WTC11 (cell line): ENCODE measurements around the gene CLPSL1. TPM values are rescaled to one million over a fixed set of nuclear protein-coding genes. Genes with fewer than 3 reads are reported as not detected.

ENCODE experiments used
- ATAC-seq: fragments of 200-7000 bp; cut with Tn5 transposase; 2 replicates; pipeline ENCODE4 v1.10.0; 2021; ENCODE audit warnings: mild to moderate bottlenecking, moderate library complexity
- CTCF ChIA-PET: fragments of 300-600 bp; sonication (Branson Sonifier 250); formaldehyde crosslinking; loops from one replicate; lab custom pipeline; 2021; ENCODE audit warnings: antibody characterized with exemption; lab: Charles Lee
- POLR2A ChIA-PET: fragments of 350-600 bp; sonication (Branson Sonifier 250); formaldehyde crosslinking; loops from one replicate; lab custom pipeline; 2021; ENCODE audit warnings: antibody characterized with exemption; lab: Charles Lee
- DNase-seq: peaks from one replicate; pipeline ENCODE4 v3.0.0; 2021; ENCODE audit warnings: low spot score
- H3K27ac Mint-ChIP-seq: 2 replicates; pipeline ENCODE4 v1.8.0; 2021; ENCODE audit warnings: mixed read lengths
- H3K27me3 Mint-ChIP-seq: 2 replicates; pipeline ENCODE4 v1.8.0; 2021; ENCODE audit warnings: low read depth, mild to moderate bottlenecking, moderate library complexity, mixed read lengths
- H3K36me3 Mint-ChIP-seq: 2 replicates; pipeline ENCODE4 v1.8.0; 2021; ENCODE audit warnings: mixed read lengths
- H3K4me1 Mint-ChIP-seq: 2 replicates; pipeline ENCODE4 v1.8.0; 2022; ENCODE audit warnings: mixed read lengths
- H3K4me3 Mint-ChIP-seq: 2 replicates; pipeline ENCODE4 v1.8.0; 2021; ENCODE audit warnings: mild to moderate bottlenecking, moderate library complexity, mixed read lengths
- H3K9me3 Mint-ChIP-seq: 2 replicates; pipeline ENCODE4 v1.8.0; 2021; ENCODE audit warnings: mixed read lengths
- ARID4B ChIP-seq: sonication (generic); formaldehyde crosslinking; IDR thresholded peaks from 2 replicates; pipeline ENCODE4 v1.8.0; 2023; ENCODE audit warnings: missing genetic modification reagents, mild to moderate bottlenecking, borderline replicate concordance
- E2F5 ChIP-seq: sonication (generic); formaldehyde crosslinking; IDR thresholded peaks from 2 replicates; pipeline ENCODE4 v1.8.1; 2022; ENCODE audit warnings: mild to moderate bottlenecking, moderate library complexity, missing genetic modification reagents
- ESRRA ChIP-seq: sonication (generic); formaldehyde crosslinking; IDR thresholded peaks from 2 replicates; pipeline ENCODE4 v1.8.1; 2022; ENCODE audit warnings: mild to moderate bottlenecking, missing genetic modification reagents, borderline replicate concordance
- FOXP1 ChIP-seq: sonication (generic); formaldehyde crosslinking; IDR thresholded peaks from 2 replicates; pipeline ENCODE4 v1.8.0; 2022; ENCODE audit warnings: missing genetic modification reagents, mild to moderate bottlenecking, moderate library complexity, borderline replicate concordance
- NFATC4 ChIP-seq: fragments of 250-450 bp; sonication (Bioruptor Pico); IDR thresholded peaks from 2 replicates; pipeline ENCODE4 v1.9.0; 2021; ENCODE audit warnings: mild to moderate bottlenecking
- NFE2L1 ChIP-seq: sonication (generic); formaldehyde crosslinking; IDR thresholded peaks from 2 replicates; pipeline ENCODE4 v1.8.1; 2023; ENCODE audit warnings: missing genetic modification reagents
- SP1 ChIP-seq: sonication (generic); formaldehyde crosslinking; conservative IDR thresholded peaks from 2 replicates; pipeline ENCODE4 v1.8.1; 2022; ENCODE audit warnings: missing genetic modification reagents
- TEAD4 ChIP-seq: sonication (generic); formaldehyde crosslinking; IDR thresholded peaks from 2 replicates; pipeline ENCODE4 v1.8.0; 2022; ENCODE audit warnings: mild to moderate bottlenecking, missing genetic modification reagents
- ZNF138 ChIP-seq: sonication (generic); formaldehyde crosslinking; conservative IDR thresholded peaks from 2 replicates; pipeline ENCODE4 v1.8.1; 2022; ENCODE audit warnings: mild to moderate bottlenecking, moderate library complexity, missing genetic modification reagents
- ZNF396 ChIP-seq: fragments of 250-450 bp; sonication (Bioruptor Pico); IDR thresholded peaks from 2 replicates; pipeline ENCODE4 v1.8.0; 2021; ENCODE audit warnings: mild to moderate bottlenecking, moderate library complexity, borderline replicate concordance
- total RNA-seq: library from RNA; stranded (reverse); gene quantifications from 3 replicates; pipeline ENCODE4 v1.2.3, GENCODE V29; 2021
- TF ChIP-seq, protein P1 (sequence below): sonication (generic); formaldehyde crosslinking; IDR thresholded peaks from 2 replicates; pipeline ENCODE4 v1.8.1; 2022; ENCODE audit warnings: mild to moderate bottlenecking, missing genetic modification reagents, moderate library complexity, borderline replicate concordance
- TF ChIP-seq, protein P2 (sequence below): sonication (generic); formaldehyde crosslinking; IDR thresholded peaks from 2 replicates; pipeline ENCODE4 v1.8.1; 2022; ENCODE audit warnings: low read depth, mild to moderate bottlenecking, moderate library complexity, missing genetic modification reagents, borderline replicate concordance
- TF ChIP-seq, protein P3 (sequence below): sonication (generic); formaldehyde crosslinking; IDR thresholded peaks from 2 replicates; pipeline ENCODE4 v1.8.0; 2022; ENCODE audit warnings: mild to moderate bottlenecking, missing genetic modification reagents
- TF ChIP-seq, protein P4 (sequence below): fragments of 250-450 bp; sonication (Bioruptor Pico); IDR thresholded peaks from 2 replicates; pipeline ENCODE4 v1.9.0; 2021; ENCODE audit warnings: mild to moderate bottlenecking
- TF ChIP-seq, protein P5 (sequence below): sonication (generic); formaldehyde crosslinking; IDR thresholded peaks from 2 replicates; pipeline ENCODE4 v1.8.1; 2023; ENCODE audit warnings: mild to moderate bottlenecking, missing genetic modification reagents, borderline replicate concordance
- TF ChIP-seq, protein P6 (sequence below): fragments of 250-450 bp; sonication (Bioruptor Pico); IDR thresholded peaks from 2 replicates; pipeline ENCODE4 v1.8.0; 2021; ENCODE audit warnings: mild to moderate bottlenecking

CLPSL1 gene
- total RNA-seq, 1 experiment from 2014 or later, result 0.42 TPM

GRCh38 chr6:35817515-35817914 lies 36.7 kb downstream of the CLPSL1 start:
- DNase-seq (no peak), ATAC-seq (no peak)
- peaks cover 10% of the 10 kb centered on the region for H3K9me3 Mint-ChIP-seq
- H3K27ac Mint-ChIP-seq, result no peak overlapping the region
- no peaks in the 10 kb centered on the region for H3K4me1 Mint-ChIP-seq
- no peak overlapping the region for H3K4me3 Mint-ChIP-seq
- H3K27me3 Mint-ChIP-seq, result peaks cover 3% of the 10 kb centered on the region; the same call in 1 of the 2 replicates
- POLR2A ChIA-PET, result no interaction called here
- TF ChIP-seq, protein P1, sequence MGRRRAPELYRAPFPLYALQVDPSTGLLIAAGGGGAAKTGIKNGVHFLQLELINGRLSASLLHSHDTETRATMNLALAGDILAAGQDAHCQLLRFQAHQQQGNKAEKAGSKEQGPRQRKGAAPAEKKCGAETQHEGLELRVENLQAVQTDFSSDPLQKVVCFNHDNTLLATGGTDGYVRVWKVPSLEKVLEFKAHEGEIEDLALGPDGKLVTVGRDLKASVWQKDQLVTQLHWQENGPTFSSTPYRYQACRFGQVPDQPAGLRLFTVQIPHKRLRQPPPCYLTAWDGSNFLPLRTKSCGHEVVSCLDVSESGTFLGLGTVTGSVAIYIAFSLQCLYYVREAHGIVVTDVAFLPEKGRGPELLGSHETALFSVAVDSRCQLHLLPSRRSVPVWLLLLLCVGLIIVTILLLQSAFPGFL (CRISPR knock-in tag), result no peak
- TF ChIP-seq SP1 (CRISPR knock-in tag) (no peak), ZNF138 (no peak), FOXP1 (CRISPR knock-in tag) (no peak)
- TF ChIP-seq, protein P2, sequence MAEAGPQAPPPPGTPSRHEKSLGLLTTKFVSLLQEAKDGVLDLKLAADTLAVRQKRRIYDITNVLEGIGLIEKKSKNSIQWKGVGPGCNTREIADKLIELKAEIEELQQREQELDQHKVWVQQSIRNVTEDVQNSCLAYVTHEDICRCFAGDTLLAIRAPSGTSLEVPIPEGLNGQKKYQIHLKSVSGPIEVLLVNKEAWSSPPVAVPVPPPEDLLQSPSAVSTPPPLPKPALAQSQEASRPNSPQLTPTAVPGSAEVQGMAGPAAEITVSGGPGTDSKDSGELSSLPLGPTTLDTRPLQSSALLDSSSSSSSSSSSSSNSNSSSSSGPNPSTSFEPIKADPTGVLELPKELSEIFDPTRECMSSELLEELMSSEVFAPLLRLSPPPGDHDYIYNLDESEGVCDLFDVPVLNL, result no peak
- TF ChIP-seq, protein P3, sequence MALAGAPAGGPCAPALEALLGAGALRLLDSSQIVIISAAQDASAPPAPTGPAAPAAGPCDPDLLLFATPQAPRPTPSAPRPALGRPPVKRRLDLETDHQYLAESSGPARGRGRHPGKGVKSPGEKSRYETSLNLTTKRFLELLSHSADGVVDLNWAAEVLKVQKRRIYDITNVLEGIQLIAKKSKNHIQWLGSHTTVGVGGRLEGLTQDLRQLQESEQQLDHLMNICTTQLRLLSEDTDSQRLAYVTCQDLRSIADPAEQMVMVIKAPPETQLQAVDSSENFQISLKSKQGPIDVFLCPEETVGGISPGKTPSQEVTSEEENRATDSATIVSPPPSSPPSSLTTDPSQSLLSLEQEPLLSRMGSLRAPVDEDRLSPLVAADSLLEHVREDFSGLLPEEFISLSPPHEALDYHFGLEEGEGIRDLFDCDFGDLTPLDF, result no peak
- TF ChIP-seq, protein P4, sequence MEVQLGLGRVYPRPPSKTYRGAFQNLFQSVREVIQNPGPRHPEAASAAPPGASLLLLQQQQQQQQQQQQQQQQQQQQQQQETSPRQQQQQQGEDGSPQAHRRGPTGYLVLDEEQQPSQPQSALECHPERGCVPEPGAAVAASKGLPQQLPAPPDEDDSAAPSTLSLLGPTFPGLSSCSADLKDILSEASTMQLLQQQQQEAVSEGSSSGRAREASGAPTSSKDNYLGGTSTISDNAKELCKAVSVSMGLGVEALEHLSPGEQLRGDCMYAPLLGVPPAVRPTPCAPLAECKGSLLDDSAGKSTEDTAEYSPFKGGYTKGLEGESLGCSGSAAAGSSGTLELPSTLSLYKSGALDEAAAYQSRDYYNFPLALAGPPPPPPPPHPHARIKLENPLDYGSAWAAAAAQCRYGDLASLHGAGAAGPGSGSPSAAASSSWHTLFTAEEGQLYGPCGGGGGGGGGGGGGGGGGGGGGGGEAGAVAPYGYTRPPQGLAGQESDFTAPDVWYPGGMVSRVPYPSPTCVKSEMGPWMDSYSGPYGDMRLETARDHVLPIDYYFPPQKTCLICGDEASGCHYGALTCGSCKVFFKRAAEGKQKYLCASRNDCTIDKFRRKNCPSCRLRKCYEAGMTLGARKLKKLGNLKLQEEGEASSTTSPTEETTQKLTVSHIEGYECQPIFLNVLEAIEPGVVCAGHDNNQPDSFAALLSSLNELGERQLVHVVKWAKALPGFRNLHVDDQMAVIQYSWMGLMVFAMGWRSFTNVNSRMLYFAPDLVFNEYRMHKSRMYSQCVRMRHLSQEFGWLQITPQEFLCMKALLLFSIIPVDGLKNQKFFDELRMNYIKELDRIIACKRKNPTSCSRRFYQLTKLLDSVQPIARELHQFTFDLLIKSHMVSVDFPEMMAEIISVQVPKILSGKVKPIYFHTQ (CRISPR knock-in tag), result no peak
- TF ChIP-seq, all 79 proteins: peak for 0
- peaks cover 3% of the 10 kb centered on the region for H3K36me3 Mint-ChIP-seq
- CTCF ChIA-PET, result no interaction called here

DNA sequence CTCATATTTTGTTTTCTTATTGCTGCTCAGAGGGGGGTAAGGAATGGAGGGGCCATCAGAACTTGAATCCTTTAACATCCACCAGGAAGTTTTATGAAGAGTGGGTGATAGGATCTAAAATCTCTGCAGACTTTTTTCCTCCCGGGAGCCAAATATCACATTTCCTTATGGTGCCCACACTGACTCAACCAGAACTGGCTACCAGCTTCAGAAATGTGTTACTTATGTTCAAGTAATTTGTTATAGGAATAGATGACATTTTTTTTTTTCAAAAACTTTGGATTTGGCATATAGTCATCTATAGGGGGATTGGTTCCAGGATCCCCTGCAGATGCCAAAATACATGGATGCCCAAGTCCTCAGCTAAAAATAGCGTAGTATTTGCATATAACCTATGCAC lies 42.8 kb downstream of the CLPSL1 start:
- Mint-ChIP-seq H3K4me3 (no peak overlapping the region), H3K4me1 (0 out of 2 replicates have a peak, but pooled peaks cover 3% of the 10 kb centered on the region), H3K27me3 (no peaks in the 10 kb centered on the region), H3K36me3 (no peaks in the 10 kb centered on the region), H3K27ac (no peak overlapping the region), H3K9me3 (no peaks in the 10 kb centered on the region)
- DNase-seq (no peak), ATAC-seq (no peak)
- ChIA-PET CTCF (no interaction called here), POLR2A (no interaction called here)
- TF ChIP-seq NFATC4 (CRISPR knock-in tag) (no peak), ARID4B (CRISPR knock-in tag) (no peak), ZNF396 (no peak), SP1 (CRISPR knock-in tag) (no peak), NFE2L1 (CRISPR knock-in tag) (no peak), TEAD4 (CRISPR knock-in tag) (no peak), ESRRA (CRISPR knock-in tag) (no peak), E2F5 (no peak)
- TF ChIP-seq, protein P5, sequence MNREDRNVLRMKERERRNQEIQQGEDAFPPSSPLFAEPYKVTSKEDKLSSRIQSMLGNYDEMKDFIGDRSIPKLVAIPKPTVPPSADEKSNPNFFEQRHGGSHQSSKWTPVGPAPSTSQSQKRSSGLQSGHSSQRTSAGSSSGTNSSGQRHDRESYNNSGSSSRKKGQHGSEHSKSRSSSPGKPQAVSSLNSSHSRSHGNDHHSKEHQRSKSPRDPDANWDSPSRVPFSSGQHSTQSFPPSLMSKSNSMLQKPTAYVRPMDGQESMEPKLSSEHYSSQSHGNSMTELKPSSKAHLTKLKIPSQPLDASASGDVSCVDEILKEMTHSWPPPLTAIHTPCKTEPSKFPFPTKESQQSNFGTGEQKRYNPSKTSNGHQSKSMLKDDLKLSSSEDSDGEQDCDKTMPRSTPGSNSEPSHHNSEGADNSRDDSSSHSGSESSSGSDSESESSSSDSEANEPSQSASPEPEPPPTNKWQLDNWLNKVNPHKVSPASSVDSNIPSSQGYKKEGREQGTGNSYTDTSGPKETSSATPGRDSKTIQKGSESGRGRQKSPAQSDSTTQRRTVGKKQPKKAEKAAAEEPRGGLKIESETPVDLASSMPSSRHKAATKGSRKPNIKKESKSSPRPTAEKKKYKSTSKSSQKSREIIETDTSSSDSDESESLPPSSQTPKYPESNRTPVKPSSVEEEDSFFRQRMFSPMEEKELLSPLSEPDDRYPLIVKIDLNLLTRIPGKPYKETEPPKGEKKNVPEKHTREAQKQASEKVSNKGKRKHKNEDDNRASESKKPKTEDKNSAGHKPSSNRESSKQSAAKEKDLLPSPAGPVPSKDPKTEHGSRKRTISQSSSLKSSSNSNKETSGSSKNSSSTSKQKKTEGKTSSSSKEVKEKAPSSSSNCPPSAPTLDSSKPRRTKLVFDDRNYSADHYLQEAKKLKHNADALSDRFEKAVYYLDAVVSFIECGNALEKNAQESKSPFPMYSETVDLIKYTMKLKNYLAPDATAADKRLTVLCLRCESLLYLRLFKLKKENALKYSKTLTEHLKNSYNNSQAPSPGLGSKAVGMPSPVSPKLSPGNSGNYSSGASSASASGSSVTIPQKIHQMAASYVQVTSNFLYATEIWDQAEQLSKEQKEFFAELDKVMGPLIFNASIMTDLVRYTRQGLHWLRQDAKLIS (CRISPR knock-in tag), result no peak
- TF ChIP-seq, protein P6, sequence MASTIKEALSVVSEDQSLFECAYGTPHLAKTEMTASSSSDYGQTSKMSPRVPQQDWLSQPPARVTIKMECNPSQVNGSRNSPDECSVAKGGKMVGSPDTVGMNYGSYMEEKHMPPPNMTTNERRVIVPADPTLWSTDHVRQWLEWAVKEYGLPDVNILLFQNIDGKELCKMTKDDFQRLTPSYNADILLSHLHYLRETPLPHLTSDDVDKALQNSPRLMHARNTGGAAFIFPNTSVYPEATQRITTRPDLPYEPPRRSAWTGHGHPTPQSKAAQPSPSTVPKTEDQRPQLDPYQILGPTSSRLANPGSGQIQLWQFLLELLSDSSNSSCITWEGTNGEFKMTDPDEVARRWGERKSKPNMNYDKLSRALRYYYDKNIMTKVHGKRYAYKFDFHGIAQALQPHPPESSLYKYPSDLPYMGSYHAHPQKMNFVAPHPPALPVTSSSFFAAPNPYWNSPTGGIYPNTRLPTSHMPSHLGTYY (CRISPR knock-in tag), result no peak
